Measurements from ENCODE around the gene NLRP1.

- TF ChIP-seq ATF2 (CRISPR knock-in tag; IDR thresholded peaks at IDR 0.05) (no peak), DDX20 (tag; IDR thresholded peaks at IDR 0.05; ENCODE audit: low read depth) (no peak), MAZ (CRISPR knock-in tag; conservative IDR thresholded peaks at IDR 0.05 in 1 of 2, IDR thresholded peaks at IDR 0.05 in 1 of 2) (no peak), GABPA (tag; conservative IDR thresholded peaks at IDR 0.05; ENCODE audit: low read depth) (no peak), RCOR1 (IDR thresholded peaks at IDR 0.05; ENCODE audit: borderline replicate concordance in 1 of 2, low read depth in 2 of 2, low read length in 2 of 2) (no peak)
Measured at GRCh38 chr17:5511401-5512225, 72.7 kb downstream of the NLRP1 start.

All from K562 (cell line).